PC-9 (cell line): ENCODE measurements around the gene NHEJ1. TPM values are rescaled to one million over a fixed set of nuclear protein-coding genes. Genes with fewer than 3 reads are reported as not detected.
A peak's percentile ranks its signal among the peaks of the same experiment; 100 is the strongest.

Source experiments
- BruUV-seq: library from RNA; stranded (reverse); fragments of 400-500 nt; replicated peaks from 2 replicates; lab custom pipeline; 2021; lab: Mats Ljungman, UMichigan
- CTCF ChIA-PET: fragments of 300-600 bp; sonication (Branson Sonifier 250); formaldehyde crosslinking; loops from one replicate; lab custom pipeline; 2022; ENCODE audit warnings: antibody characterized with exemption; lab: Charles Lee
- POLR2A ChIA-PET: fragments of 300-600 bp; sonication (Branson Sonifier 250); formaldehyde crosslinking; loops from one replicate; lab custom pipeline; 2022; ENCODE audit warnings: antibody characterized with exemption; ENCODE audit not compliant: unreplicated experiment; lab: Charles Lee
- DNase-seq, 2 experiments: peaks; one replicate each; pipeline versions ENCODE4 v3.0.0 to v3.0.0-alpha.2; 2015 to 2022; ENCODE audit warnings: mixed read lengths in 1 of 2
- H2AFZ ChIP-seq: fragments of 200-600 bp; sonication (generic); 2 replicates; pipeline ENCODE4 v1.8.1; 2017; ENCODE audit warnings: antibody characterized with exemption
- H3F3A ChIP-seq: fragments of 200-600 bp; sonication (generic); 2 replicates; pipeline ENCODE4 v1.8.1; 2017; ENCODE audit warnings: antibody characterized with exemption, mild to moderate bottlenecking, low read depth; ENCODE audit not compliant: insufficient read depth
- H3K27ac ChIP-seq: fragments of 200-600 bp; sonication (generic); 2 replicates; pipeline ENCODE4 v1.6.1; 2016; ENCODE audit warnings: mixed run types
- H3K27me3 ChIP-seq: fragments of 200-600 bp; sonication (generic); 2 replicates; pipeline ENCODE4 v1.6.1; 2016; ENCODE audit warnings: low read depth, mixed run types; ENCODE audit not compliant: insufficient read depth
- H3K36me3 ChIP-seq: fragments of 200-600 bp; sonication (generic); 2 replicates; pipeline ENCODE4 v1.6.1; 2016; ENCODE audit warnings: low read depth, mixed run types
- H3K4me1 ChIP-seq: fragments of 200-600 bp; sonication (generic); replicated peaks from 2 replicates; pipeline ENCODE4 v1.6.1; 2016; ENCODE audit warnings: mixed run types; ENCODE audit not compliant: insufficient read depth
- H3K4me2 ChIP-seq: fragments of 200-600 bp; sonication (generic); 2 replicates; pipeline ENCODE4 v1.6.1; 2017; ENCODE audit warnings: mixed run types
- H3K4me3 ChIP-seq: fragments of 200-600 bp; sonication (generic); 2 replicates; pipeline ENCODE4 v1.6.1; 2016; ENCODE audit warnings: mixed run types
- H3K79me2 ChIP-seq: fragments of 200-600 bp; sonication (generic); 2 replicates; pipeline ENCODE4 v1.6.1; 2017; ENCODE audit warnings: low read depth, mixed run types
- H3K9me2 ChIP-seq: fragments of 200-600 bp; sonication (generic); 2 replicates; pipeline ENCODE4 v1.8.1; 2017; ENCODE audit warnings: mild to moderate bottlenecking; ENCODE audit not compliant: insufficient read depth
- H3K9me3 ChIP-seq: fragments of 200-600 bp; sonication (generic); 2 replicates; pipeline ENCODE4 v1.8.1; 2016; ENCODE audit warnings: low read depth; ENCODE audit not compliant: insufficient read depth
- H4K20me1 ChIP-seq: fragments of 200-600 bp; sonication (generic); 2 replicates; pipeline ENCODE4 v1.8.1; 2017; ENCODE audit not compliant: insufficient read depth
- EZH2 ChIP-seq: fragments of 200-600 bp; sonication (generic); IDR thresholded peaks from 2 replicates; pipeline ENCODE4 v1.8.0; 2017; ENCODE audit warnings: antibody characterized with exemption, low read depth
- intact Hi-C: fragments of 100-400 bp; cut with micrococcal nuclease; formaldehyde crosslinking; loops from one replicate; pipeline ENCODE4 v1.10.0; 2022; ENCODE audit not compliant: unreplicated experiment
- total RNA-seq: library from RNA; stranded (reverse); gene quantifications from 2 replicates; pipeline ENCODE4 v1.2.3, GENCODE V29; 2021
- TF ChIP-seq, protein P1 (sequence below): fragments of 200-600 bp; sonication (generic); conservative IDR thresholded peaks from 2 replicates; pipeline ENCODE4 v1.6.1; 2017; ENCODE audit warnings: mixed run types, antibody characterized with exemption, mild to moderate bottlenecking, moderate library complexity

Gene NHEJ1
- total RNA-seq, 1 experiment from 2014 or later = 9.8 TPM

DNA sequence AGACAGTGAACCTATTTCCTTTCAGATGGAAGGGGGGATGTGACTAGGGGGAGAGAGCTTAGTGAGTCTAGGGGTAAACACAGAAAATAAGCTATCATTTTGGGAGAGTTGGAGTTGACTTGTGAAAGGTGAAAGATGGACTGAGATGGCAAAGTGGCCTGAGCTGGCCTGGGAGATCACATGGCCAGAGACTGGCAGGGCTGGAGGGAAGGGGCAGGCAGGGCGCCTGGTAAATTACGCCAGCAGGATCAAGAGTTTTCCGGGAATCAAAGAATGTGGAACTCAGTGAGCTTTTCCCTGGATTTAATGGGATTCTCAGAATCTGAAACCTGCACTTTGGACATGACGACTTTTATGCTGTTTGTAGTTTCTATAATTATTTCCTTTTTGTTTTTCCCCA is 118.5 kb downstream of the NHEJ1 start:
- no peak overlapping the region for H3K4me2 ChIP-seq
- TF ChIP-seq, protein P1, sequence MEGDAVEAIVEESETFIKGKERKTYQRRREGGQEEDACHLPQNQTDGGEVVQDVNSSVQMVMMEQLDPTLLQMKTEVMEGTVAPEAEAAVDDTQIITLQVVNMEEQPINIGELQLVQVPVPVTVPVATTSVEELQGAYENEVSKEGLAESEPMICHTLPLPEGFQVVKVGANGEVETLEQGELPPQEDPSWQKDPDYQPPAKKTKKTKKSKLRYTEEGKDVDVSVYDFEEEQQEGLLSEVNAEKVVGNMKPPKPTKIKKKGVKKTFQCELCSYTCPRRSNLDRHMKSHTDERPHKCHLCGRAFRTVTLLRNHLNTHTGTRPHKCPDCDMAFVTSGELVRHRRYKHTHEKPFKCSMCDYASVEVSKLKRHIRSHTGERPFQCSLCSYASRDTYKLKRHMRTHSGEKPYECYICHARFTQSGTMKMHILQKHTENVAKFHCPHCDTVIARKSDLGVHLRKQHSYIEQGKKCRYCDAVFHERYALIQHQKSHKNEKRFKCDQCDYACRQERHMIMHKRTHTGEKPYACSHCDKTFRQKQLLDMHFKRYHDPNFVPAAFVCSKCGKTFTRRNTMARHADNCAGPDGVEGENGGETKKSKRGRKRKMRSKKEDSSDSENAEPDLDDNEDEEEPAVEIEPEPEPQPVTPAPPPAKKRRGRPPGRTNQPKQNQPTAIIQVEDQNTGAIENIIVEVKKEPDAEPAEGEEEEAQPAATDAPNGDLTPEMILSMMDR = no peak
- TF ChIP-seq EZH2 = no peak
- intact Hi-C loops = no loop called here

DNA sequence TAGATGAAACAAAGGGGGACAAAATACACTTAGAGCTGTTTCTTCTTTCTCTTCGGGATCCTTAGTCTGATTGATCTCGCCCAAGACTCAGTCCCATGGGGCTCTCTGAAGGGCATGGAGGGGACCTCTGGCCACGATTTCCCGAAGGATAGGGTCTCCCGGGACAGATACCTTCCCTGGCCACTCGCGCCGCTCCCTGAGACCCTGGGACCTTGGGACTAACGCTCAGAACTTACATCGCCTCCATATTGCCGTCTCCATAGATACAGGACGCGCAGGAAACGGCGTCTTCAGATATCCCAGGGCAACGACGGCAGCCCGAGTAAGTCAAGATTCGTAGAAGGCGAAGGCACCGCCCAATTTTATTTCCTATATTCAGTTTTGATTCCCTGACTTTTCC is 119.4 kb downstream of the NHEJ1 start, which contains the start of gene CFAP65:
Gene CFAP65 (minus strand): TSS at position 265 of the 400 bp plus-strand sequence. CDS start 2,468 bp downstream, outside the sequence.
- TF ChIP-seq, protein P1 = no peak
- no peak for TF ChIP-seq EZH2
- ChIA-PET CTCF (no interaction called here), POLR2A (no interaction called here)
- BruUV-seq = no TSS peak
- Histone ChIP-seq H3K4me3 (peak within 1 kb of the TSS; percentile 43; the same call in 1 of the 2 replicates), H3K79me2 (no peaks in the 10 kb centered on the region), H2AFZ (no peak within 1 kb of the TSS), H3F3A (no peaks in the 10 kb centered on the region), H3K27ac (no peak within 1 kb of the TSS), H3K4me1 (no peaks in the 10 kb centered on the region), H3K36me3 (no peaks in the 10 kb centered on the region), H3K9me3 (no peaks in the 10 kb centered on the region), H4K20me1 (no peaks in the 10 kb centered on the region), H3K4me2 (peak within 1 kb of the TSS; percentile 48), H3K27me3 (peaks cover 65% of the 10 kb centered on the region), H3K9me2 (no peaks in the 10 kb centered on the region)
- intact Hi-C loops = no loop called here
- DNase-seq = no peak

More for the DNA sequence above, 118.5 kb downstream of the NHEJ1 start:
- Histone ChIP-seq H3K36me3 (no peaks in the 10 kb centered on the region), H3K79me2 (no peaks in the 10 kb centered on the region), H3K27me3 (peaks cover 59% of the 10 kb centered on the region), H4K20me1 (no peaks in the 10 kb centered on the region), H3K4me1 (no peaks in the 10 kb centered on the region), H3K4me3 (no peak overlapping the region), H3K27ac (no peak overlapping the region), H3K9me2 (no peaks in the 10 kb centered on the region), H3F3A (no peaks in the 10 kb centered on the region), H3K9me3 (no peaks in the 10 kb centered on the region), H2AFZ (no peak overlapping the region)
- ChIA-PET CTCF (no interaction called here), POLR2A (no interaction called here)
- DNase-seq = no peak
- no TSS peak for BruUV-seq

DNA sequence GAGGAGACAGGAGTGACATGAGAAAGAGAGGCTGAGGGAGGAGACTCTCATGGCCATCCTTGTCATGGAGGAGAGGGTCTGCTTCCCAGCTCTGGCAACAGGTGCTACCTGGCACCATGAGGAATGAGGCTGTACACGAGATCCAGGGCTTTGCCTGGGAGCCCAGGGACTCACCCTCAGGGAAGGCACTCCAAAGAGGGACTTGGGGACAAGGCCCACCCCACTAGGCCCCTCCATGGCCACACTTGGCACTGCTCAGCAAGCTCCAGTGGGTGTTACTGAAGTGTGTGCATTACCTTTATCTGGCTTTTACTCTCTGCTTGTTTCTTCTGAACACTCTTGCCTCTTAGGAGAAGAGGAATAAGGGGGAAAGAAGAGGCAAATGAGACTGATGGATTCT is 122.0 kb downstream of the NHEJ1 start:
- ChIA-PET CTCF (no interaction called here), POLR2A (no interaction called here)
- TF ChIP-seq, protein P1 = no peak
- no peak for TF ChIP-seq EZH2
- DNase-seq = no peak
- Histone ChIP-seq H3K4me1 (no peaks in the 10 kb centered on the region), H3K4me3 (no peak overlapping the region), H3K36me3 (no peaks in the 10 kb centered on the region), H3K79me2 (no peaks in the 10 kb centered on the region), H3K4me2 (no peak overlapping the region), H2AFZ (no peak overlapping the region), H3K27ac (no peak overlapping the region), H3K9me2 (no peaks in the 10 kb centered on the region), H4K20me1 (no peaks in the 10 kb centered on the region), H3F3A (no peaks in the 10 kb centered on the region), H3K9me3 (no peaks in the 10 kb centered on the region), H3K27me3 (peaks cover 61% of the 10 kb centered on the region)
- intact Hi-C loops = no loop called here
- BruUV-seq = no TSS peak
